GM21447 (cell line): Measurements from ENCODE around the gene SNX20.

ENCODE experiments used
- ATAC-seq: cut with Tn5 transposase; IDR thresholded peaks from one replicate; pipeline ENCODE4 v1.9.1; 2021; ENCODE audit not compliant: unreplicated experiment

SNX20 gene

GRCh38 chr16:50681021-50681885, at the start of gene SNX20:
SNX20 (minus strand) TSS chr16:50681312; CDS start chr16:50677526, 3,786 bp downstream.
- peak; percentile 60 for ATAC-seq

DNA sequence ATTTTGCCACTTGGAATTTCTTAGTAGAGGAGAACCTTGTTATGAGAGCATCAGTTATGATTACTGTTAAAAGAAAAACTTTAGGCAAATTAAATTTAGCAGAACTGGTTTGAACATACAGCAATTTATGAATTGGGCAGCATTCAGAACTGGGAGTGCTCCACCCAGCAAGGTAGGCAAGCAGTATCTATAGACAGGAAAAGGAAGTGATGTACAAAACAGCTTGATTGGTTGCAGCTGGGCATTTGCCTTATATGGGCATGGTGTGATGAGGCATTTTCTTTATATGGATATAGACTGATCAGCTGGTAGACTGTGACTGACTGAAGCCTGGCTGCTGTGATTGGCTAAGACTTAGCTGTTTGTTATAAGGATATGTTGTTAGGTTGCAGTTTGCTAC, 43.2 kb upstream of the SNX20 start:
- ATAC-seq = no peak

DNA sequence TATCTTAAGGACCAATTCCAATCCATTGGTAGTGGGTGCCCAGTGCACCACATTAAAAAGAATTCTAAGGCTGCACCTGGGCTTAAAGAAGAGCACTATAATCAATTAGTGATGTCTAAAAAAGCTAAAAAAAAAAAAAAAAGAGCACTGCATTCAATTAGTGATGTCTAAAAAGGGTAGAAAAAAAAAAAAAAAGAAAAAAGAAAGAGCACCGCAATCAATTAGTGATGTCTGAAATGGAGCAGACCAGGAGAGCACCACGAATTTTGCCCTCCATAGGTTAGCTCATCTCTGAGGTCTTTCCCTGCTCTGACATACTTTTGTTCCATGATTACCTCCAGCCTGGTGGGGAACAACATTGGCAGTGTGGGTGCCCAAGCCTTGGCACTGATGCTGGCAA, 41.8 kb upstream of the SNX20 start:
- ATAC-seq = no peak

GRCh38 chr16:50722405-50722737, 41.3 kb upstream of the SNX20 start:
- no peak for ATAC-seq

DNA sequence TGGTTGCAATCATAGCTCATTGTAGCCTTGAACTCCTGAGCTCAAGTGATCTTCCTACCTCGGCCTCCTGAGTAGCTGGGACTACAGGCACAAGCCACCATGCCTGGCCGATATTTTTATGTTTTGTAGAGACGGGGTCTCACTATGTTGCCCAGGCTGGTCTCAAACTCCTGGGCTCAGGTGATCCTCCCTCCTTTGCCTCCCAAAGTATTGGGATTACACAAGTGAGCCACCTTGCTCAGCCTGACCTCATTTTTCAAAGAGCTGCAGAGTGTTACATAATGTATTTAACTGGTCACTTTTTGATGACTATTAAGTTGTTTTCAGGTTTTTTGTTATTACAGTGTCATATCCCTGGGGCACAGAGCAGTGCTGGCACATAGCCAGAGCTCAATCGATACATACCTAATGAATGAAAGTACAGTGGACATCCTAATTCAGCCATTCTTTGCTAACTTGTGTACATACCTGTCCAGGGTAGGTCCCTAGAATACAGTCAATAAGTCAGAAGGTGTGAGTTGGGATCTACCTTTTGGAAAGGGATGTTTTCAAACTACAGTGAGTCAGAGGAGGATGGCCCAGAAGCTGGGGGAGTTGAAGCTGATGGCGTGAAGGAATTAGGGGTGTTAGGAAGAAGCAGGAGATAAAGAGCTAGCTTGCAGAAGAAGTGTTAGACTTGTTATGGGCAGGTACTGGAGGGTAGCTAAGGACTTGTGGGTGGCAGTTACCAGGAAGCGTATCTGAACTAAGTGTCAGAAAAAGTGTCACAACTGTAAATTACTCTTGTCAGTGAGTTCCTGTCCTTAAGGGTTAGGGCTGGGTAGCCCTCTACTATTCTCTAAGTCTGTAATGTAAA, 40.7 kb upstream of the SNX20 start:
- ATAC-seq = no peak

GRCh38 chr16:50719401-50720337, 38.6 kb upstream of the SNX20 start:
- ATAC-seq = no peak

DNA sequence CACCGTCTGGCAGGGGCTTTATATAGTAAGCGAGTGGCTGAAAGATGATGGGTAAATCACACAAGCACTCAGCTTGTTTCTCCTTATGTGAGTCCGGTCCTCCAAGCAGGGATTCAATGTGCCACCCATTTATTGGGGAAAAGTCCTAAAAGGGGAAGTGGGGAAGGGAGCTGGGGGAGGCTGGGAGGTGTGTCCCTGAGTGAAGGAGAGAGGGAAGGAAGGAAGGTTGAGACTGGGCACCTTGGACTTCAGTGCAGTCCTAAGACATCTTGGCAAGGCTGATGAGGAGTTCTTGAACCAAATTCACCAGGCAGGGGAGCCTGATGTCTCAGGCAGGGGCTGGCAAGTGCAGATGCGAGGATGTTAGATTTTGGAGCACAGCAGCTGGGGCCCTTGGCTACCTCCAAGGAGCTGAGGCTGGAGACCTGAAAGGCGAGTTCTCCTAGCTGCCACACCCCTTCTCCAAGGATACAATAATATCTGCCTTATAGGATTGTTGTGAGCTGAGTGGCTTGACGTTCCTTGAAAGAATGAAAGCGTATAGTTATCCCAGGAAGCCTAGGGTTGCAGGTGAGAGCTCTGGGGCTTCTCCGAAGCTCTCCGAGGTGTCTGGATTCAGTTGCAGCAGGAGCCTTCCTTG, 37.8 kb upstream of the SNX20 start:
- ATAC-seq = no peak

DNA sequence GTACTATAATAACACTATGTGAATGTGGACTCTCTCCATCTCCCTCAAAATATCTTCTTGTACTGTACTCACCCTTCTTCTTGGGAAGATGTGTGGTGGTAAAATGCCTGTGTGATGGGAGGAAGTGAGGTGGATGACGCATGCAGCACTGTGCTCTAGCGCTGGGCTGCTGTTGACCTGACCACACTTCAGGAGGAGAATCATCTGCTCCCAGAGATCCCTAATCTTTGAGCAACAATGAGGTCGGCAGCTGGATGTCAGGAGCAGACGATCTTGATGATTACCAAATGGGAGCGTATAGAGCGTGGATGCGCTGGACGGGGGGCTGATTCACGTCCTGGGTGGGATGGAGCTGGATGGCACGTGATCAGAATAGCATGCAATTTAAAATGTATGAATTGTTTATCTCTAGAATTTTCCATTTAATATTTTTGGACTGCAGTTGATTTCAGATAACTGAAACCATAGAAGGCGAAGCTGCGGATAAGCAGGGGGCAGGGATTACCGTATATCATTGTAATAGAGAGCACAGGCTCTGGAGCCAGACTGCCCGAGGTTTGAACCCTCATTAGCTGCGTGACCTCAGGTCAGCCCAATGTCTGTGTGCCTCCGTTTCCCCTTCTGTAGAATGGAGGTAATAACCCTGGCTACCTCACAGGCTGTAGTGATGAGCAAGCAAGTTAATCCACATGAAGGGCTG, 37.1 kb upstream of the SNX20 start:
- ATAC-seq = no peak

DNA sequence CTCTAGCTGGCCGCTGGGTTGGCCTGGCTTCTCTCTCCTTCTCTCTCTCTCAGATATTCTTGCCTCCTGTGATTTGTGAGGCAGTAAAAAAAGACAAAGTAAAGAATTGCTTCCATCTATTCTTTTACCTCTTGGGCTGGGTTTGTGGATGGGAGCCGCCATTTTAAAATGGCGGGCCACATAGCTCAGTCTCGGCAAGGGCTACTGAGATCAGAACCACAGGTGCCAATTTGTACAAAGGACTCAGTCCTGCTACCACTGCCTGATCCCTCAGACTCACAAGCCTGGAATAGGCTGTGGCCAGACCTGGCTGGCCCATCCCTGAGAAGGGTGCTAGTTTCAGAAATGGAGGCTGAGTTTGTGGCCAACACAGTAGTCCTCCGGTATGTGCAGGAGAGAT, 36.4 kb upstream of the SNX20 start:
- ATAC-seq = no peak

GRCh38 chr16:50717091-50717490, 36.0 kb upstream of the SNX20 start:
- no peak for ATAC-seq

DNA sequence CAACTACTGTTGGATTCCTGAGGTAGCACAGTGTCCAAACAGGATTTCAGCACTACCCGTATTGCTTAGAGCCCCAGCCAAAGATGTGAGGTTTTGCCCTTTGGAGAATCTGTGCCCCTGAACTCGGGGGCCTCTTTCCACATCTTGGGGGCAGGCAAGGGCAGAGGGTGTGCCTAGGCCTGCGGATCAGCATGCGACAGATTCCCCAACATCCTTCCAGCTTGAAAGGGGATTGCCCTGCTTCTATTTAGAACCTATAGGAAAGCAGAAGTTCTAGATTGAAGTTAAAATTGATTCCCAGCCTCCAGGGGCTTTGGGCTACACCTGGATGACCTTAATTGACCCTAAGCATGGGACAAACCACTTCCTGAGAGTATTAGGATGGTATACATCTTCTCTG, 31.8 kb upstream of the SNX20 start:
- no peak for ATAC-seq

- ATAC-seq = no peak
Measured at GRCh38 chr16:50712560-50712898, 31.4 kb upstream of the SNX20 start.

DNA sequence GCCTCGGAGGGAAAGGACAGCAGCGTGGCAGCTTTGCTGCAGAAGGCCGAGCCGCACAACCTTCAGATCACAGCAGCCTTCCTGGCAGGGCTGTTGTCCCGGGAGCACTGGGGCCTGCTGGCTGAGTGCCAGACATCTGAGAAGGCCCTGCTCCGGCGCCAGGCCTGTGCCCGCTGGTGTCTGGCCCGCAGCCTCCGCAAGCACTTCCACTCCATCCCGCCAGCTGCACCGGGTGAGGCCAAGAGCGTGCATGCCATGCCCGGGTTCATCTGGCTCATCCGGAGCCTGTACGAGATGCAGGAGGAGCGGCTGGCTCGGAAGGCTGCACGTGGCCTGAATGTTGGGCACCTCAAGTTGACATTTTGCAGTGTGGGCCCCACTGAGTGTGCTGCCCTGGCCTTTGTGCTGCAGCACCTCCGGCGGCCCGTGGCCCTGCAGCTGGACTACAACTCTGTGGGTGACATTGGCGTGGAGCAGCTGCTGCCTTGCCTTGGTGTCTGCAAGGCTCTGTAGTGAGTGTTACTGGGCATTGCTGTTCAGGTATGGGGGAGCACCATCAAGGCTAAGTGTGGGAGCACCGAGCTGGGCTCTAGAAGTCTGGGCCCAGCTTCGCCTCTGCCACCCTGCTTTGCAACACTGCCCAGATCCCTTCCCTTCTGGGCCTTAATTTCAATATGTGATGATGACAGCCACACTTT, 30.9 kb upstream of the SNX20 start:
- no peak for ATAC-seq

GRCh38 chr16:50711040-50711439, 29.9 kb upstream of the SNX20 start:
- no peak for ATAC-seq

DNA sequence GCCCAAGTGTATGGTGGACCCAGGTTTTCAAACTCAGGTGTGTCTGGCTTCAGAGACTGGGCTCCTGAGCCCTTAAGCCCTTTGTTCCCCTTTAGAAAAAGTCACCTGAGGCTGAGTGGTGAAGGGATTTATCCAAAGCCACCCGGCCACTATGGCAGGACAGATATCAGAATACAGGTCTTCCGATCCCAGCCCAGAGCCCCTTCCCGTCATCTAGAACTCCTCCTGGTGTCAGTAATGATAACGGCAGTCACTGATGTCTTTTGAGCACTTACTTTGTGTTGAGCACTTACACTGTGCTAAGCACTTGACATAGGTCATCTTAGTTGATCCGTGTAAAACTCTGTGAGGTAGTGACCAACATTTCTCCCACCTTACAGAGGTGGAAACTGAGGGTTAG, 28.9 kb upstream of the SNX20 start:
- no peak for ATAC-seq

DNA sequence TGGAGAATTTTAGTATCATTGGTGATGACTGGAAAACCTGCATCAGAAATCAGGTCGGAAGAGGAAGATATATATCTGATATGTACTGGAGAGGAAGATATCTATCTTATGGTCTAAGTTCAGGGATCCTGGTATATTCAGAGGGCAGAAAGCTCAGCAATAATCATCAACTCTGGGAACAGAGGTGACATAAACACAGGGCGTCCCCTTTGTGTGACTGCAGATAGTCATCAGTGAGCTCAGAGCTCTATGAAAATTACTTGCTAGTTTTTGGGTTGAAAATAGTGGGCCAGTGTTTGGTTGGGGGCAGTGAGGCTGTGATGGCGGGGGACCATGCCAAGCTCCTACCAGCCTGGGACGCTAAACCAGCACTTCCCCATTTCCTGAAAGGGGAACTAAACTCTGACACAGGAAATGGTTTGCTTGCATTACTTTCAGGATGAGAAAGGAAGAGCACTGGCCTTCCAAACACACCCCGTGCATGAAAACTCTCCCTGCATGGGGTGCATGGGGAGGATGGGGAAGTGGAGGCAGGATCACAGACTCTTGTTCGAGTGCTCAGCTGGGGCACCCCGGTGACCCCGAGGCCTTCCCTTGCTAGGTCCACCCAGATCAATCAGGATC, 28.1 kb upstream of the SNX20 start:
- peak; percentile 75 for ATAC-seq

- ATAC-seq = no peak
Measured at GRCh38 chr16:50708373-50709060, 27.4 kb upstream of the SNX20 start.

GRCh38 chr16:50706250-50706649, 25.1 kb upstream of the SNX20 start:
- ATAC-seq = no peak
